Testis (tissue), 3 donors: ENCODE data around the gene C19orf85. TPM values are rescaled to one million over a fixed set of nuclear protein-coding genes. Genes with fewer than 3 reads are reported as not detected.

ENCODE experiments used
- DNase-seq: peaks from one replicate; pipeline ENCODE4 v3.0.0-alpha.2; 2019
- H3K27ac ChIP-seq, 2 donors: fragments of 200-600 bp; sonication (generic); one replicate each; pipeline ENCODE4 v1.5.1; 2019
- H3K27me3 ChIP-seq: fragments of 200-600 bp; sonication (generic); one replicate; pipeline ENCODE4 v1.5.1; 2019
- H3K36me3 ChIP-seq: fragments of 200-600 bp; sonication (generic); one replicate; pipeline ENCODE4 v1.5.1; 2017; ENCODE audit warnings: low read depth; ENCODE audit errors: missing control alignments
- H3K4me1 ChIP-seq: fragments of 200-600 bp; sonication (generic); one replicate; pipeline ENCODE4 v1.5.1; 2019
- H3K4me3 ChIP-seq, 2 donors: fragments of 200-600 bp; sonication (generic); one replicate each; pipeline ENCODE4 v1.5.1; 2017 to 2019
- H3K9me3 ChIP-seq: fragments of 200-600 bp; sonication (generic); one replicate; pipeline ENCODE4 v1.5.1; 2017
- CTCF ChIP-seq, 3 experiments: fragments of 450-650 bp in 2 of 3; fragments of 200-600 bp in 1 of 3; sonication (generic) in 1 of 3; IDR thresholded peaks; one replicate each; pipeline ENCODE4 v1.5.1; 2016 to 2019; ENCODE audit warnings: antibody characterized with exemption in 3 of 3, mild to moderate bottlenecking in 2 of 3, moderate library complexity in 1 of 3
- POLR2A ChIP-seq: fragments of 450-650 bp; IDR thresholded peaks from one replicate; pipeline ENCODE4 v1.6.1; 2017; ENCODE audit warnings: antibody characterized with exemption, mild to moderate bottlenecking, moderate library complexity
- WGBS, 2 donors: methylation state at CpG; one replicate each; pipeline ENCODE4 v1.1.5; 2018; 5-methylcytosine and 5-hydroxymethylcytosine counted together
- intact Hi-C: fragments of 100-400 bp; cut with DNase I; formaldehyde crosslinking; loops from one replicate; pipeline ENCODE4 v1.15.1; 2023; ENCODE audit warnings: low total_unique reads
- polyA plus RNA-seq: library from polyadenylated mRNA; stranded (reverse); fragments of 350-450 nt; fragmentation: Illumina TruSeq; extraction: RNeasy Lipid Tissue Mini Kit (QIAGEN cat#74804); gene quantifications from one replicate; pipeline ENCODE4 v1.2.3, GENCODE V29; 2014; ENCODE audit warnings: low read depth, low replicate concordance; ENCODE audit not compliant: insufficient read depth
- total RNA-seq, 2 donors: library from RNA; depleted of rRNA; stranded (reverse); fragments of >200 nt; gene quantifications; one replicate each; pipeline ENCODE4 v1.2.3, GENCODE V29; 2016

The C19orf85 gene
- total and polyA plus RNA-seq, 3 donors from 2014 or later: not detected

GRCh38 chr19:55481148-55481793 is 16.7 kb upstream of the C19orf85 start:
- no peak for DNase-seq
- TF ChIP-seq POLR2A (no peak), CTCF (IDR thresholded peaks at IDR 0.05) (no peak)

GRCh38 chr19:55479451-55480230 is 15.1 kb upstream of the C19orf85 start:
- Histone ChIP-seq H3K36me3 (no peaks in the 10 kb centered on the region), H3K9me3 (no peaks in the 10 kb centered on the region), H3K27ac (peak overlapping the region in 1 of 2 donors; percentile 39), H3K4me1 (peaks cover 41% of the 10 kb centered on the region), H3K4me3 (no peak overlapping the region), H3K27me3 (no peaks in the 10 kb centered on the region)
- intact Hi-C loops: no loop called here
- no peak for DNase-seq
- TF ChIP-seq CTCF (IDR thresholded peaks at IDR 0.05): no peak
- TF ChIP-seq POLR2A: no peak
- WGBS, 2 donors: 62 to 68% methylated on average over 14 of the region's 15 CpGs

More at GRCh38 chr19:55481148-55481793, 16.7 kb upstream of the C19orf85 start:
- Histone ChIP-seq H3K4me1 (peaks cover 51% of the 10 kb centered on the region), H3K27me3 (no peaks in the 10 kb centered on the region), H3K27ac (no peak overlapping the region), H3K9me3 (no peaks in the 10 kb centered on the region), H3K36me3 (no peaks in the 10 kb centered on the region), H3K4me3 (peak overlapping the region in 1 of 2 donors; percentile 34)
- 77 to 82% methylated on average over 5 to 52 of the region's 52 CpGs for WGBS, 2 donors
- intact Hi-C loops: no loop called here

- intact Hi-C loops: no loop called here
- H3K9me3 ChIP-seq: no peaks in the 10 kb centered on the region
- H3K4me1 ChIP-seq: peaks cover 35% of the 10 kb centered on the region
- WGBS, 2 donors: 78 to 83% methylated on average over 16 to 17 of the region's 17 CpGs
- no peaks in the 10 kb centered on the region for H3K27me3 ChIP-seq
- no peak for TF ChIP-seq CTCF (IDR thresholded peaks at IDR 0.05)
- no peak for TF ChIP-seq POLR2A
- no peak for DNase-seq
- no peak overlapping the region for H3K4me3 ChIP-seq
- no peaks in the 10 kb centered on the region for H3K36me3 ChIP-seq
- peak overlapping the region; percentile 19 to 39 for H3K27ac ChIP-seq
Measured at GRCh38 chr19:55479045-55479444, 14.5 kb upstream of the C19orf85 start.

GRCh38 chr19:55478364-55478763 is 13.8 kb upstream of the C19orf85 start:
- H3K4me3 ChIP-seq: no peak overlapping the region
- no peaks in the 10 kb centered on the region for H3K36me3 ChIP-seq
- peaks cover 33% of the 10 kb centered on the region for H3K4me1 ChIP-seq
- intact Hi-C loops: no loop called here
- no peaks in the 10 kb centered on the region for H3K27me3 ChIP-seq
- H3K27ac ChIP-seq: no peak overlapping the region
- TF ChIP-seq POLR2A: no peak
- TF ChIP-seq CTCF (IDR thresholded peaks at IDR 0.05): no peak
- DNase-seq: no peak
- H3K9me3 ChIP-seq: no peaks in the 10 kb centered on the region
- 76 to 88% methylated on average over 12 of the region's 12 CpGs for WGBS, 2 donors
